ENCODE data around the gene DENND2A. TPM values are rescaled to one million over a fixed set of nuclear protein-coding genes. Genes with fewer than 3 reads are reported as not detected.

Gene DENND2A
- total and polyA plus RNA-seq, 2 of the 4 experiments (the other 2 are of a cell fraction) = 7.5 to 10.3 TPM

- no TSS peak for BruUV-seq (replicated peaks)
- intact Hi-C loops (cut with micrococcal nuclease) = no loop called here
These were observed 143.3 kb downstream of the DENND2A start for GRCh38 chr7:140497241-140497769.

More at GRCh38 chr7:140497241-140497769, 143.3 kb downstream of the DENND2A start:
- Histone ChIP-seq H3K36me3 (ENCODE audit: control insufficient read depth, insufficient read depth, low read length) (no peaks in the 10 kb centered on the region), H3K4me3 (ENCODE audit: insufficient read depth, low read depth, low read length) (no peak overlapping the region), H3K27ac (ENCODE audit: insufficient read depth, low read length) (no peak overlapping the region), H3K4ac (ENCODE audit: low read depth, low read length) (no peak overlapping the region), H2BK15ac (ENCODE audit: low read depth, low read length) (no peak overlapping the region), H3K9me1 (ENCODE audit: insufficient read depth, low read length) (no peaks in the 10 kb centered on the region), H3K4me2 (ENCODE audit: low read depth, low read length) (no peak overlapping the region), H3K79me1 (ENCODE audit: low read depth in 1 of 2, low read length in 2 of 2) (no peaks in the 10 kb centered on the region), H2BK5ac (ENCODE audit: low read depth, low read length, poor library complexity, severe bottlenecking) (no peak overlapping the region), H3K23ac (ENCODE audit: low read depth, low read length) (no peak overlapping the region), H4K91ac (ENCODE audit: insufficient read depth, low read depth, low read length) (no peak overlapping the region), H3K9me3 (ENCODE audit: control insufficient read depth, insufficient read depth, low read length) (no peaks in the 10 kb centered on the region), H3K14ac (replicated peaks; ENCODE audit: low read depth, low read length) (no peak overlapping the region), H3K27me3 (ENCODE audit: control insufficient read depth, insufficient read depth, low read length) (no peaks in the 10 kb centered on the region), H4K20me1 (ENCODE audit: insufficient read depth, low read length) (no peaks in the 10 kb centered on the region), H3K9ac (ENCODE audit: low read depth, low read length) (no peak overlapping the region), H2BK120ac (ENCODE audit: low read depth, low read length) (no peak overlapping the region), H3K56ac (ENCODE audit: extremely low read depth, insufficient read depth, low read length) (no peak overlapping the region), H3K4me1 (ENCODE audit: control insufficient read depth, insufficient read depth, low read length) (no peaks in the 10 kb centered on the region), H4K8ac (ENCODE audit: low read depth in 2 of 2, low read length in 2 of 2) (no peak overlapping the region), H2AK9ac (replicated peaks; ENCODE audit: low read depth, low read length, poor library complexity) (no peak overlapping the region), H2BK20ac (ENCODE audit: low read depth, low read length) (no peak overlapping the region), H2AK5ac (ENCODE audit: low read depth, low read length) (no peak overlapping the region), H2AFZ (replicated peaks; ENCODE audit: low read length, poor library complexity) (no peak overlapping the region), H3K18ac (ENCODE audit: low read depth, low read length) (no peak overlapping the region), H4K5ac (ENCODE audit: low read depth, low read length) (no peak overlapping the region)
- in situ Hi-C loops (cut with MboI; ENCODE audit: low sequenced_read_pairs) (no loop called here), dilution Hi-C loops (cut with HindIII; ENCODE audit: low sequenced_read_pairs, unreplicated experiment) (no loop called here)
- ChIA-PET CTCF (no interaction called here), POLR2A (ENCODE audit: unreplicated experiment) (no interaction called here)
- ATAC-seq (ENCODE audit: low read depth) (no peak), DNase-seq (no peak)
- no CpG with 5 or more reads among the region's 5 CpGs for WGBS, 2 experiments (ENCODE audit: extremely low coverage in 2 of 2, insufficient read length in 1 of 2)
- TF ChIP-seq CTCF (conservative IDR thresholded peaks at IDR 0.05; ENCODE audit: low read depth, low read length) (no peak), RCOR1 (IDR thresholded peaks at IDR 0.05; ENCODE audit: insufficient replicate concordance, low read length) (no peak), CHD1 (IDR thresholded peaks at IDR 0.05; ENCODE audit: low read depth, low read length) (no peak), BHLHE40 (IDR thresholded peaks at IDR 0.05; ENCODE audit: low read depth, low read length) (no peak), RAD21 (IDR thresholded peaks at IDR 0.05; ENCODE audit: low read length) (no peak), MAZ (IDR thresholded peaks at IDR 0.05; ENCODE audit: borderline replicate concordance, low read depth, low read length) (no peak), CEBPB (IDR thresholded peaks at IDR 0.05; ENCODE audit: low read depth, low read length) (no peak), MAFK (IDR thresholded peaks at IDR 0.05; ENCODE audit: low read depth, low read length) (no peak), USF2 (IDR thresholded peaks at IDR 0.05; ENCODE audit: low read depth, low read length) (no peak), NFE2L2 (IDR thresholded peaks at IDR 0.05; ENCODE audit: low read depth, low read length) (no peak), MXI1 (IDR thresholded peaks at IDR 0.05; ENCODE audit: borderline replicate concordance, low read depth, low read length) (no peak), POLR2A (IDR thresholded peaks at IDR 0.05; ENCODE audit: low read depth, low read length) (no peak), ELK1 (IDR thresholded peaks at IDR 0.05; ENCODE audit: borderline replicate concordance, low read depth, low read length) (no peak)

All from IMR-90 (cell line).